ELF-1 (cell line): ENCODE data around the gene HAT1.
"Not testable (repeated sequence)": the region's sequence is repeated elsewhere in the genome, so short reads cannot be mapped to it uniquely, and the experiment has no call there.

Experiments
- DNase-seq: peaks from one replicate; pipeline ENCODE4 v3.0.0-alpha.2; 2016; ENCODE audit warnings: low read depth, low spot score

HAT1 gene

GRCh38 chr2:171972329-171972982 lies 50.2 kb downstream of the HAT1 start:
- no peak for DNase-seq

- DNase-seq: no peak
Observed at GRCh38 chr2:171979103-171979502, 56.8 kb downstream of the HAT1 start.

GRCh38 chr2:171983924-171984323 lies 61.7 kb downstream of the HAT1 start:
- DNase-seq: not testable (repeated sequence)

- no peak for DNase-seq
Observed at GRCh38 chr2:171985076-171985475, 62.8 kb downstream of the HAT1 start.

DNA sequence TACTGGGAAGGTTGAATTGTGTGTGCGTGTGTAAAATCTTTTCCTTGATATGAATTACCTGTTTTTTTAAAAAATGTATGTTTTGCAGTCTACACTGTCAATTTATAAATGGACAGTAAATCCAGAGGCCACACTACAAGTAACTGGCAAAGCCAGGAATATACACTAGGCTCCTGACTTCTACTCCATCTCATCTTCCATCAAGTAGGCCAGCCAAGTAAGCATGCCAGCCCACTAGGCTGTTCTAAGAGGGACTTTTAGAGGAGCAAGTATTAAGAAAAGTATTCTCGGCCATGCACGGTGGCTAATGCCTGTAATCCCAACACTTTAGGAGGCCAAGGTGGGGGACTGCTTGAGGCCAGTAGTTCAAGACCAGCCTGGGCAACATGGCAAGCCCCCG lies 64.5 kb downstream of the HAT1 start:
- no peak for DNase-seq

DNA sequence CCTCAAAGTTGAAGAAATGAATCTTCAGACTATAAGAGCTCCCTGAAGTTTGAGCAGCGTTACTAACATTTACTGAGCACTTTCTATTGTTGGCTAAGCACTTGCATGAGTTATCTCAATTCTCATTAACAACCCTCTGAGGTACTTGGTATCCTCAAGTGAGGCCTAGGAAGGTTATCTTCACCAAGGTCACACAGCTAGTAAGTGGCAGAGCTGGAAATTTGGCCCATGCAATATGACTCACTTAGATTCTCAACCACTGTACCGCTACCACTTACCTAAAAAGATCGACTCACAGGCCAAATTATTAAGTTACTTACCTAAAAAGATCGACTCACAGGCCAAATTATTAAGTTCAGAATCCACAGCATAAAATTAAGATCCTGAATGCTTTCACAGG lies 68.8 kb downstream of the HAT1 start:
- DNase-seq: no peak

DNA sequence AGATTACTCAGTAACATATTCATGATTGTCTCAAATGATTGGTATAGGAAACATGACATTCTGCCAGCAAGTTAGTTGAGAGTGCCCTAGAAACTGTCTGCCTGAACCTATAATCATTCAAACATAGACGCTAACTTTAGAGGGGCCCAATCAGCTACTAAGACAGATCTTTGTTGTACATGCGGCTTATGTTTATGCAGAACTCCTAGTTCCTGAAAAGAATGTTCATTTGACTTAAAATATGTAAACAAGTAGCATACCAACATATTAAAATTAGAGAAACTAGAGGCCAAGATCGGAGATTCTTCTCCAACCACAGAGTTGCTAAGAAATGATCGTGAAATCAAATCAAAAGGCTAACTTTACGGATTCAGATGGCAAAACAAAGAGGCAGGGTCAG lies 73.3 kb downstream of the HAT1 start:
- no peak for DNase-seq

GRCh38 chr2:171996021-171996420 lies 73.8 kb downstream of the HAT1 start:
- DNase-seq: no peak

- DNase-seq: not testable (repeated sequence)
Observed at GRCh38 chr2:171997031-171997430, 74.8 kb downstream of the HAT1 start.

DNA sequence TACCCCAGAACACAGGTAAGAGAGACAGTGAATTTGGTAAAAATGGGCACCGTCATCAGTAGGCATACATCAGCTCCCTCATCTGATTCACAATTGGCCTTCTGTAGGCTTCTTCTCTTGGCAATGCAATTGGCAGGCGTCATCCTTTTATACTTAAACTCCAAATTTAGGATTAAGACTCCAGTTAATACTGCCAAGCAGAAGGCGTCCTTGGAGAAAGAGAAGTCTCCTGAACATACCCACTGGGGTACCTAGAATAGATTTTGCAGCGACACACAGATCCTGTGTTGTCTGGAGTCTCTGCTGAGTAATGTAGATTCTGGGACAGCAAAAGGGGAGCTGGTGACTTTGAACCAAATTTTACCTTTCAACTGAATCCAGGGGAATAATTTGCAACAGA lies 76.9 kb downstream of the HAT1 start:
- no peak for DNase-seq

DNA sequence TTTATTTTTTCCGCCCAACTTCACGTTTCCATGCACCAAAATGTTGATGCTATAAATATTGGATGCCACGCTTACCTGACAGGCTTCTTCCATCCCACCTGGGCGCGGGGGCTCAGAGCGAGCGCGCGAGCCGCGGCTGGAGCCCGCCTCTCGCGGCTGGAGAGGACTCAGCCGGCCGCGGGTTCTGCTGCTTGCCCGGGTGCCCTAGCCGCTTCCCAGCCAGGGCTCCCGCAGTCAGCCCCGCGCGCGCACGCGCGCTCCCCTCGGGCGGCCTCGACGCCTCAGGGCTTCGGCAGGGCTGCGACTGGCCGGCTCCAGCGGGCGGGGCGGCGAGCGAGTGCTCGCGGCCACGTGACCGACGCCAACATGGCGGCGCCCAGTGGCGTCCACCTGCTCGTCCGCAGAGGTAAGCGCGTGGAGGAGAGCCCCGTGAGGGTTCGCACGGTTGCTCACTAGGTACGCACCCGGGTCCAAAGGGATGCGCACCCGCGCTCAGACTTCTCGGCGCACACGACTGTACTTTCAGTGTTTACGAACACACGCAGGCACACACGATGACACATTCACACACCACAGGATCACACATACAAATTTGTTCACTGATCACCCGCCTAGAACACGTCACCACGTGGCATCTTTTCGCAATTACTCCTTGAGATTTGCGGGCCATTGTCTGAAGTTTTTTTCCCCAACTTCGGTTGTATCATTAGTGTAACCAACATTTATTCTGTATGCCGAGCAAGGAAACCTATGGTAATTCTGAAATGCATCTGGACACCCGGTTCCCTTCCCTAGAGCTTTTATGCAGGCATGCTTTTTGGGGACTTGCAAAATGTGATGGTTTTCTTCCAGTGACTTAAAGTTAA lies 77.6 kb downstream of the HAT1 start, which contains the start of gene METAP1D:
Gene METAP1D (plus strand): TSS at position 350 of the 866 bp plus-strand sequence. CDS start 17 bp downstream, at position 367.
- peak; percentile 95 for DNase-seq

DNA sequence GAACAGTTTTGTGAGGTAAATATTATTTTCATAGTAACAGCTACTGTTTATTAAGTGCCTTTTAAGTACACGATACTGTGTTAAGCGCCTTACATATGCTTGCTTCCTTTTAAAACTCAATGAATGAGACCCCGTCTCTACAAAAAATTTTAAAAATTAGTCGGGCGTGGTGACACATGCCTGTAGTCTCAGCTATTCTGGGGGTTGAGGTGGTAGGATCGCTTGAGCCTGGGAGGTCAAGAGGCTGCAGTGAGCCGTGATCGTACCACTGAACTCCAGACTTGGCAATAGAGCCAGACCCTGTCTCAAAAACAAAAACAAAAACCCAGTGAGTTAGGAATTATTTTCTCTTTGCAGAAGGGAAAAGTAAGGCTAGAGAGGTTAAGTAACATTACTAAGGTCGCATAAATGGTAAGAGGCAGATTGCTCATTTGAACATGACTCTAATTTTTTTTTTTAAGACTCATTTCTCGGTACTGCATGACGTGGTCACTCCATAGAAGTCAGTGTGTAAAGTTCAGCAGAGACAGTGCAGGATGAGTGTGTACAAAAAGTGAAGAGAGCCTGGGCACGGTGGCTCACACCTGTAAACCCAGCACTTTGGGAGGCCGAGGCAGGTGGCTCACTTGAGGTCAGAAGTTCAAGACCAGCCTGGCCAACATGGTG lies 78.6 kb downstream of the HAT1 start:
- peak; percentile 14 for DNase-seq

- DNase-seq: no peak
Observed at GRCh38 chr2:172007372-172007771, 85.1 kb downstream of the HAT1 start.

- no peak for DNase-seq
Observed at GRCh38 chr2:172009823-172010222, 87.6 kb downstream of the HAT1 start.

DNA sequence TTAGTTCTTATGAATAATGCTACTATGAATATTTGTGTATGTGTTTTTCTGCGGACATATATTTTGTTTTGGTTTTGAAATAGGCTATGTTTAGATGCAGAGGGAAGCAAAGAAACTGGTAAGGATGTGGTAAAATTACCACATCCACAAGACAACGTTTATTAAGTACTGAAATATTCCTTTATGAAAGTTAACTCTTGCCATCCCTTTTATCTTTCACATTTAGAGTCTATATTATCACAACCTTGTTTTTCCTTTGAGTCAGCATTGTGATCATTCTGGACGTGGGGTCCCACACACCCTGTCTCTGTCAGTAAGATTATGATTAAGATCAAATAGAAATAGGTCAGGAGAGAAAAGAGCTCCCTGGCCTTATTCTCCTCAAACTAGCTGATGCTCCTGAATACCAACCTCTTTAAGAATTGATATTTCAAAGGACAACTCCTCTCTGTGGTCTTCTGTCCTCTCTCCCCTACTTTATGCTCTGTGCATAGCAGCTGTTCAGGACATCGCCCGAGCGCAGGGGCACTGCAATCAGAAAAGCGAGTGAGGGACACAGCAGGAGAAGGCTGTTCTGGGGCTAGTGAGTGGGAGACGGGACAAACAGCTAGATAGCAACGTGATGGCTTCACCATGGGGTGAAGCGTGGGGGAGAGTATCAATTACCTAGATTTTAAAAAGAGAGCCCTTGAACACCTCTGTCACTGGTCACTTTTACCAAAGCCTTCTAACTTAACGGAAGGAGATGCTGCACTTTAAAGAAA lies 89.7 kb downstream of the HAT1 start:
- no peak for DNase-seq

DNA sequence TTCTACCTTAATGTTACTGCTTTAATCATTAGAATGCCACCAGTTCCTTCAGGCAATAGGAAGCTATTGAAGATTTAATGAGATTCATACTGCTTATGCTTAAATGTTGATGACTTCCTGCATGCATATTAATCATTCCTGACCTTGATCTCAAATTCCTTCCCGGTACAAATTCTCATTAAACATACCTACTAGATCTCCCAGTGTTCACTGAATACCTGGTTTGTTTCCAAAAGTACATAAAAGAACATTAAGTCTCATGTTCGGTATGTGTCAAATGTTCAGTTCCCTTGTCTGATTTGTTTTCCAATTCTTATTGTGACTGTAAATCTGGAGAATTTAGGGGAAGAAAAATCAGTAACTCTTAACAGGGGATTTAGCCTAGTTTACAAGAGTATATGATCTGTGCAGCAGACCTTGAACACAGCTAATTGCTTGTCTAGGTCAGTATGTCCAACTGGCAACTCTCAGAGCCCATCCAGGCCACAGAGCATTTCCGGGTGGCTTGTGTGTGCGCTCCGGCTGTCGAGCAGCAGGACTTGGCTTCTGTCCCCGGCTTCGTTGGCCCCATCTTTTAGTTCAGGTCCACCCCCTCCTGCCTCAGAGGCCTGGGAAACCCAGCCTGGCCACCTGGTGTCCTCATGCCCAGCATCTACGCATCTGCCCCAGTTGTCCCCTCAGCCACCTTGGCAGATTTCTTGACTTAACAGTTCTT lies 90.6 kb downstream of the HAT1 start:
- DNase-seq: peak; percentile 31

- peak; percentile 13 for DNase-seq
Observed at GRCh38 chr2:172013396-172013795, 91.1 kb downstream of the HAT1 start.

DNA sequence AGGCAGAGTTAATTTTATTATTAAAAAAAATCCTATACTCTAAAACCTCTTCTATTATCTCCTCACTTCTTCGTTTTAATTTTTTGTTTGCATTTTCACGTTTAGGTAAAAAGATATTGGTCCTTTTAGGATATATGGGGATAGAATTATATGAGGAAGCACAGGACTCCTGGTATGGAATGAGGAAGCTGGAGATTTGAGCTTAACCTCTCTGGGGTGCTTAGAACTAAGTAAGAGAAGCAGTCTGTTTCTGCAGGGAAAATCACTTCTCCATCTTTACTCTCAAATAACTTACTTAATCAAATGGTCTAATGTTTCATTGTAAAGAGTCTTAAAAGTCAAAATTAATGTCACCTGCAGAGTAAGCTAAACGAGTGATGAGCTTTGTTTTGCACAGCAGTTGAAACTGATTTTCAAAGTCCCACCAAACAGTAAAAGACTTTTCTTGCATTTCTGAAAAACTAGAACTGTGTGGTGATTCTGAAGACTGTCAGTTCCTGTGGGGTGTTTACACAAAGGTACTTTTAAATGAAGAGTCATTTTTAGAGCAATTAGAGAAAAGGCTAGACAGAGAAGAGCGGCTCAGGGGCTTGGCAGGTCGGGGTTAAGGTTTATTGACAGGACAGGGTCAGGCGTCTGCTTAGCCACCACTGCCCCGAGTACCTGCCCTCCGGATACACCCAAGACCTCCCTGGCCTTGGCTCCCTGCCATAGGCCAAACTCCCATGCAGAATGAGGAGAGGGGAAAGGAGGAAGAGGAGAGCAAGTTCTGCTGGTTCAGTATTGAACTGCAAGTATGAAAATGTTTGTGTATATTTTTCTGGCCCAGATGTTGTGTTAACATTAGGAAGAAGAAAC lies 99.0 kb downstream of the HAT1 start:
- peak; percentile 65 for DNase-seq

GRCh38 chr2:172021955-172022354 lies 99.7 kb downstream of the HAT1 start:
- peak; percentile 31 for DNase-seq

GRCh38 chr2:172031536-172031935 lies 109.3 kb downstream of the HAT1 start:
- DNase-seq: no peak
